AG04450 (cell line): ENCODE data around the gene CALCB. TPM values are rescaled to one million over a fixed set of nuclear protein-coding genes. Genes with fewer than 3 reads are reported as not detected.
"Not testable (repeated sequence)": the region's sequence is repeated elsewhere in the genome, so short reads cannot be mapped to it uniquely, and the experiment has no call there.

Experiments
- CTCF ChIA-PET: fragments of 300-600, 350-600 bp; formaldehyde crosslinking; extraction: SDS; loops from one replicate; lab custom pipeline; 2022; ENCODE audit warnings: antibody characterized with exemption, inconsistent platforms; lab: Charles Lee
- POLR2A ChIA-PET: fragments of 350-600 bp; formaldehyde crosslinking; extraction: SDS; loops from one replicate; lab custom pipeline; 2021; ENCODE audit warnings: antibody characterized with exemption, inconsistent platforms; lab: Yijun Ruan, JAX
- DNase-seq: peaks from one replicate; pipeline ENCODE4 v3.0.0-alpha.2; 2011; ENCODE audit warnings: low read depth, low spot score
- H3K27ac ChIP-seq: one replicate; pipeline ENCODE4 v1.5.1; 2012; ENCODE audit warnings: low read depth, low read length, control low read depth
- H3K27me3 ChIP-seq: one replicate; pipeline ENCODE4 v1.6.0; 2012; ENCODE audit warnings: low read length; ENCODE audit not compliant: control insufficient read depth, insufficient read depth
- H3K4me3 ChIP-seq: 2 replicates; pipeline ENCODE4 v1.5.1; 2011; ENCODE audit warnings: mild to moderate bottlenecking, low read depth, low read length, control low read depth
- H3K9me3 ChIP-seq: 2 replicates; pipeline ENCODE4 v1.5.1; 2012; ENCODE audit warnings: low read length; ENCODE audit not compliant: control insufficient read depth, insufficient read depth
- polyA minus RNA-seq: library from RNA; depleted of rRNA, polyadenylated mRNA; stranded (reverse); fragments of >200 nt; gene quantifications from 2 replicates; pipeline ENCODE4 v1.2.3, GENCODE V29; 2011; rRNA and poly(A)+ RNA removed
- polyA plus RNA-seq: library from polyadenylated mRNA; depleted of rRNA; stranded (reverse); fragments of >200 nt; gene quantifications from 2 replicates; pipeline ENCODE4 v1.2.3, GENCODE V29; 2011; rRNA removed
- TF ChIP-seq, protein P1 (sequence below): IDR thresholded peaks from 2 replicates; pipeline ENCODE4 v1.5.1; 2011; ENCODE audit warnings: low read depth, low read length, control low read depth, inconsistent platforms

The CALCB gene
- polyA plus RNA-seq (not detected in 2 replicates), polyA minus RNA-seq (not detected in 2 replicates)

DNA sequence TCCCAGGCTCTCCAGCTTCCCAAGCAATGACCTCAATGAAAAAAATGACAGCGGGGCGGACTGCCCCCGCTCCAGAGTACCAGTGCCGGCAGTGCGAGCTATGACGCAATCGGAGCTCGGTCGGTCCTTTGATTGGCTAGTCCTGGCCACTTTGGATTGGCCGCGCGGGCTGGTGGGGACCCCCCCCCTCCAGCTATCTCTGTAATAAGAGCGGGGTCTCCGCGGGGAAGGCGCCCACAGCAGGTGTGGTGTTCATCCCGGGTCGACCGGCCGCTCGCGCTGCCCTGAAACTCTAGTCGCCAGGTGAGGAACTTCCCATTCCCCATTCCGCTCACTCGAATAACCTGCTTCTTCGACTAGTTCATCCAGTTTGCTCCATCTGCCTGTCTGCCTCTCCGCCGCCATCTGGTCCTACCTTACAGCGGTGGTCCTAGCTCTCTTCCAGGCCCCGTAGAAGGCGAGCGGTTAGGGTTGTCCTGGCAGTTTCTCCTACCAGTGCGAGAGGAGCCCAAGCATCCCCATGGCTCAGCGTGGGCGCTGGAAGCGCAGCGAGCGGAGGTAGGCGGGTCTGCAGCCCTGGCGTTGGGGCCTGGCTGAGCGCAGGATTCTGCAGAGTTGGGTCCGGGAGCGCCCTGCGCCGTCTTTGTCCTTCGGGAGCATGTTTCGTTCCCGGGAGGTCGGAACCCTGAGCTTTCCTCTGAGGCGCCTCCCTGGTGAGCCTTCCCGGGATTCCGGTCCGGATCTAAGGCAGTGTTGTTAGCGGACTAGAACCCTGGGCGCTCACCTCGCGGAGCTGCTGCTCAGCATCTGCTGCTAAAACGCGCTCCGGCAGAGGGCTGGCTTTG is at the start of gene CALCB:
TSS of gene CALCB (plus strand) at position 233 of the 845 bp plus-strand sequence. CDS start 1,126 bp downstream, outside the sequence.
- TF ChIP-seq, protein P1, sequence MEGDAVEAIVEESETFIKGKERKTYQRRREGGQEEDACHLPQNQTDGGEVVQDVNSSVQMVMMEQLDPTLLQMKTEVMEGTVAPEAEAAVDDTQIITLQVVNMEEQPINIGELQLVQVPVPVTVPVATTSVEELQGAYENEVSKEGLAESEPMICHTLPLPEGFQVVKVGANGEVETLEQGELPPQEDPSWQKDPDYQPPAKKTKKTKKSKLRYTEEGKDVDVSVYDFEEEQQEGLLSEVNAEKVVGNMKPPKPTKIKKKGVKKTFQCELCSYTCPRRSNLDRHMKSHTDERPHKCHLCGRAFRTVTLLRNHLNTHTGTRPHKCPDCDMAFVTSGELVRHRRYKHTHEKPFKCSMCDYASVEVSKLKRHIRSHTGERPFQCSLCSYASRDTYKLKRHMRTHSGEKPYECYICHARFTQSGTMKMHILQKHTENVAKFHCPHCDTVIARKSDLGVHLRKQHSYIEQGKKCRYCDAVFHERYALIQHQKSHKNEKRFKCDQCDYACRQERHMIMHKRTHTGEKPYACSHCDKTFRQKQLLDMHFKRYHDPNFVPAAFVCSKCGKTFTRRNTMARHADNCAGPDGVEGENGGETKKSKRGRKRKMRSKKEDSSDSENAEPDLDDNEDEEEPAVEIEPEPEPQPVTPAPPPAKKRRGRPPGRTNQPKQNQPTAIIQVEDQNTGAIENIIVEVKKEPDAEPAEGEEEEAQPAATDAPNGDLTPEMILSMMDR, result no peak
- ChIA-PET POLR2A (no interaction called here), CTCF (interaction anchor here (0.8 to 4.7 kb wide), 6 partner anchors 9 to 283 kb away, joined by 3 to 48 read pairs (median 4); no protein-coding TSS in a partner anchor)
- H3K9me3 ChIP-seq, result no peaks in the 10 kb centered on the region; the same call in 1 of the 2 replicates
- H3K27ac ChIP-seq, result no peak within 1 kb of the TSS
- H3K27me3 ChIP-seq, result peaks cover 31% of the 10 kb centered on the region
- no peak for DNase-seq
- peak within 1 kb of the TSS; percentile 29 for H3K4me3 ChIP-seq

DNA sequence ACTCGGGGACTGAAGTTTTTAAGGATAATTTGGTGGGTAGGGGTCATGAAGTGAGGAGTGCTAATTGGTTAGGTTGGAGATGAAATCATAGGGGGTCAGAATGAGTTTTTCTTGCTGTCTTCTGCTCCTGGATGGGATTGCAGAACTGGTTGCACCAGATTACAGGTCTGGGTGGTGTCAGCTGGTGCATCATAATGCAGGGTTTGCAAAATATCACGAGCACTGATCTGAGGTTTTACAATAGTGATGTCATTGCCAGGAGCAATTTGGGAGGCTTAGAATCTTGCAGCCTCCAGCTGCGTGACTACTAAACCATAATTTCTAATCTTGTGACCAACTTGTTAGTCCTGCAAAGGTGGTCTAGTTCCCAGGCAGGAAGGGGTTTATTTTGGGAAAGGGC is 46.4 kb upstream of the CALCB start:
- Histone ChIP-seq H3K4me3 (no peak overlapping the region), H3K27ac (no peak overlapping the region), H3K9me3 (no peaks in the 10 kb centered on the region), H3K27me3 (no peaks in the 10 kb centered on the region)
- no peak for DNase-seq
- ChIA-PET CTCF (no interaction called here), POLR2A (no interaction called here)
- TF ChIP-seq, protein P1, result no peak

DNA sequence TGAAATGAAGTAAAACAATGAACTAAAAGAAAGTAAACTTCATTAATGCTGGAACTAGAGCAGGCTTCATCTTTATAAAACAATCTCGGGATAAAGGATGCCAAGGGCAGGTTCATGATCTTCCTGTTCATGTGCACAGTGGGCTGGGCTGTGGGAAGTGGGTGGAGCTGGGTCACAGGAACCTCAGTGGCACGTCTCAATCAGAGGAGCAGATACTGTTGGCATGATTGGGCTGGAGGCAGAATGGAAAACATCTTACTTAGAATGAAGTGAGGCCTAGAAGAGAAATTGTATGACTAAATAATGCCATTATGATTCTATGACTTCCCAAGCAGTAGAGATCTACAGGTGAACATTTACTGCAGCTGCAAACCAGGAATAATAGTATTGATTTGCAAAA is 45.4 kb upstream of the CALCB start:
- ChIA-PET CTCF (no interaction called here), POLR2A (no interaction called here)
- H3K27ac ChIP-seq, result no peak overlapping the region
- no peak for DNase-seq
- no peaks in the 10 kb centered on the region for H3K27me3 ChIP-seq
- TF ChIP-seq, protein P1, result no peak
- no peak overlapping the region for H3K4me3 ChIP-seq
- H3K9me3 ChIP-seq, result no peaks in the 10 kb centered on the region

GRCh38 chr11:15028379-15028778 is 45.0 kb upstream of the CALCB start:
- no peak for DNase-seq
- Histone ChIP-seq H3K9me3 (no peaks in the 10 kb centered on the region), H3K4me3 (no peak overlapping the region), H3K27ac (no peak overlapping the region), H3K27me3 (no peaks in the 10 kb centered on the region)
- ChIA-PET CTCF (no interaction called here), POLR2A (no interaction called here)
- TF ChIP-seq, protein P1, result no peak

DNA sequence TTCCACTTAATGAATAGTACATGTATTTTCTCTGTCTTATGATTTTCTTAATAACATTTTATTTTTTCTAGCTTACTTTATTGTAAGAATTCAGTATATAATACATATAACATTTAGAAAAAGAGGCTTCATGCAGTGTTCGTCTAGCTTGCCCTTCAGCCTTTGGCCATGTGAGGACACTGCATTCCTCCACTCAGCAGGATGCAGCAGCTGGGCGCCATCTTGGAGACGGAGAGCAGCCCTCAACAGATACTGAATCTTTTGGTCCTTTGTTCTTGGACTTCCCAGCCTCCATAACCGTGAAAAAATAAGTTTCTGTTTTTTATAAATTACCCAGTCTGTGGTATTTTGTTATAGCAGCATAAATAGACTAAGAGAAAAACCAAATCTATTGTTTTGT is 41.4 kb upstream of the CALCB start:
- H3K27me3 ChIP-seq, H3K27ac ChIP-seq, DNase-seq, CTCF ChIA-PET, H3K9me3 ChIP-seq, POLR2A ChIA-PET, H3K4me3 ChIP-seq: not testable (repeated sequence)
